T-helper 2 cell (primary cell): Measurements from ENCODE around the gene DENND4B.
A peak's percentile ranks its signal among the peaks of the same experiment; 100 is the strongest.

Source experiments
- DNase-seq, 5 experiments: peaks; one replicate each; pipeline versions ENCODE4 v3.0.0 to v3.0.0-alpha.2; 2012 to 2022

The DENND4B gene

GRCh38 chr1:153968000-153968363 lies 21.5 kb upstream of the DENND4B start:
- DNase-seq, result no peak

GRCh38 chr1:153967107-153967999 lies 20.8 kb upstream of the DENND4B start, which contains the start of gene CREB3L4:
Gene CREB3L4, plus strand, starts transcription at chr1:153967902. Its CDS starts 624 bp downstream, at chr1:153968526.
- DNase-seq, result peak in 4 of 5 experiments; percentile 75 to 98 (median 79)

GRCh38 chr1:153963850-153964331 lies 17.4 kb upstream of the DENND4B start:
- no peak for DNase-seq

- DNase-seq, result peak; percentile 89 to 94 (median 91)
Measured at GRCh38 chr1:153963030-153963849, 16.7 kb upstream of the DENND4B start, which contains the start of gene SLC39A1. Gene SLC39A1, minus strand, starts transcription at chr1:153963537. Its CDS starts 822 bp downstream, at chr1:153962715.

GRCh38 chr1:153962088-153963029 lies 15.8 kb upstream of the DENND4B start:
- DNase-seq, result no peak

GRCh38 chr1:153961421-153961820 lies 14.9 kb upstream of the DENND4B start:
- DNase-seq, result no peak

GRCh38 chr1:153960206-153960605 lies 13.7 kb upstream of the DENND4B start:
- no peak for DNase-seq

GRCh38 chr1:153959454-153959853 lies 12.9 kb upstream of the DENND4B start:
- DNase-seq, result no peak

- DNase-seq, result no peak
Measured at GRCh38 chr1:153958961-153959260, 12.4 kb upstream of the DENND4B start.

GRCh38 chr1:153958111-153958960 lies 11.8 kb upstream of the DENND4B start, which contains the start of gene CRTC2:
Gene CRTC2, minus strand, starts transcription at chr1:153958612. Its CDS starts 115 bp downstream, at chr1:153958497.
- peak; percentile 92 to 99 (median 97) for DNase-seq

GRCh38 chr1:153957744-153958110 lies 11.2 kb upstream of the DENND4B start:
- peak in 3 of 5 experiments; percentile 19 to 66 (median 65) for DNase-seq

GRCh38 chr1:153956997-153957715 lies 10.6 kb upstream of the DENND4B start:
- no peak for DNase-seq

- no peak for DNase-seq
Measured at GRCh38 chr1:153954826-153955225, 8.3 kb upstream of the DENND4B start.

GRCh38 chr1:153953859-153954365 lies 7.4 kb upstream of the DENND4B start:
- DNase-seq, result no peak

GRCh38 chr1:153951801-153952200 lies 5.3 kb upstream of the DENND4B start:
- no peak for DNase-seq

- no peak for DNase-seq
Measured at GRCh38 chr1:153951183-153951582, 4.7 kb upstream of the DENND4B start.

- DNase-seq, result peak; percentile 48 to 87 (median 75)
Measured at GRCh38 chr1:153945795-153946621, 510 bp downstream of the DENND4B start.

GRCh38 chr1:153945131-153945794 lies 1.3 kb downstream of the DENND4B start:
- DNase-seq, result peak; percentile 46 to 95 (median 77)

- no peak for DNase-seq
Measured at GRCh38 chr1:153944827-153945117, 1.7 kb downstream of the DENND4B start.
